ENCODE measurements around the gene BSG. TPM values are rescaled to one million over a fixed set of nuclear protein-coding genes. Genes with fewer than 3 reads are reported as not detected.

The BSG gene
- total and polyA plus RNA-seq, 4 donors: 80.4 to 367 (median 149) TPM

DNA sequence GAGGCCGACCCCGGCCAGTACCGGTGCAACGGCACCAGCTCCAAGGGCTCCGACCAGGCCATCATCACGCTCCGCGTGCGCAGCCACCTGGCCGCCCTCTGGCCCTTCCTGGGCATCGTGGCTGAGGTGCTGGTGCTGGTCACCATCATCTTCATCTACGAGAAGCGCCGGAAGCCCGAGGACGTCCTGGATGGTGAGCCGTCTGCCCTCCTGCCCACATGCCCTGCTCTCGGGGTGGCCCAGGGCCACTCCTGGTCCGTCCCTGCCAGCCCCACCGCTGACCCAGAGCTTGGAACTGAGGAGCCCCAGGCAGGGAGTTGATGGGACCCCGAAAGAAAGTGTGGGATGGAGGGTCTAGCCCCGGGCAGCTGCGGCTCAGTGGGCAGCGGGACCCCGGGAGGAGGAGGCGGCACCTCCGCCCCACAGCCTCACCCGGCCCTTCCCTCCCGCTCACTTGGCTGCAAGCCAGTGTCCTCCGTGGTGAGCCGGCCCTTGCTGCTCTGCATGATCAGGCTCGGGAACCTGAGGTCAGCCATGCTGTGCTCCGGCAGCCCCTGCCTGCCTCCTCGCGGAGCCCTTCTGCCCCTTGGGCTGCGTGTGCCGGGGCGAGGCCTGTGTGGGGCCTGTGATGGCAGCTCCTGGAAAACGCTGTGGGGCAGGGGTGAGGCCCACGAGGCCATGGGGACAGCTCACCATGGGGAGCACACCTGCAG, 9.2 kb downstream of the BSG start:
- Histone ChIP-seq H3K36me3 (ENCODE audit: control insufficient read depth in 4 of 4, insufficient read depth in 3 of 4, low read depth in 1 of 4, low read length in 3 of 4) (peaks cover 9 to 24% (median 13%) of the 10 kb centered on the region in 4 donors), H3K27me3 (ENCODE audit: control insufficient read depth in 4 of 4, insufficient read depth in 4 of 4, low read length in 3 of 4) (no peaks in the 10 kb centered on the region), H3K4me3 (ENCODE audit: low read depth in 1 of 3, low read length in 3 of 3) (no peak overlapping the region), H3K9ac (ENCODE audit: low read depth in 1 of 2, low read length in 2 of 2) (no peak overlapping the region), H3K9me3 (ENCODE audit: control insufficient read depth in 4 of 4, low read length in 3 of 4) (no peaks in the 10 kb centered on the region), H3K27ac (ENCODE audit: low read depth in 1 of 2, low read length in 2 of 2) (no peak overlapping the region), H3K4me1 (ENCODE audit: control insufficient read depth in 4 of 4, insufficient read depth in 4 of 4, low read length in 3 of 4) (peaks cover 0 to 3% (median 3%) of the 10 kb centered on the region in 4 donors)
- 93% methylated on average over 40 of the region's 40 CpGs for WGBS
- DNase-seq (ENCODE audit: low spot score): no peak
- no peak for TF ChIP-seq TAF1 (conservative IDR thresholded peaks at IDR 0.05)
- no peak for TF ChIP-seq RAD21 (IDR thresholded peaks at IDR 0.05)
- no peak for TF ChIP-seq HNF4A (conservative IDR thresholded peaks at IDR 0.05)
- TF ChIP-seq, protein P1, sequence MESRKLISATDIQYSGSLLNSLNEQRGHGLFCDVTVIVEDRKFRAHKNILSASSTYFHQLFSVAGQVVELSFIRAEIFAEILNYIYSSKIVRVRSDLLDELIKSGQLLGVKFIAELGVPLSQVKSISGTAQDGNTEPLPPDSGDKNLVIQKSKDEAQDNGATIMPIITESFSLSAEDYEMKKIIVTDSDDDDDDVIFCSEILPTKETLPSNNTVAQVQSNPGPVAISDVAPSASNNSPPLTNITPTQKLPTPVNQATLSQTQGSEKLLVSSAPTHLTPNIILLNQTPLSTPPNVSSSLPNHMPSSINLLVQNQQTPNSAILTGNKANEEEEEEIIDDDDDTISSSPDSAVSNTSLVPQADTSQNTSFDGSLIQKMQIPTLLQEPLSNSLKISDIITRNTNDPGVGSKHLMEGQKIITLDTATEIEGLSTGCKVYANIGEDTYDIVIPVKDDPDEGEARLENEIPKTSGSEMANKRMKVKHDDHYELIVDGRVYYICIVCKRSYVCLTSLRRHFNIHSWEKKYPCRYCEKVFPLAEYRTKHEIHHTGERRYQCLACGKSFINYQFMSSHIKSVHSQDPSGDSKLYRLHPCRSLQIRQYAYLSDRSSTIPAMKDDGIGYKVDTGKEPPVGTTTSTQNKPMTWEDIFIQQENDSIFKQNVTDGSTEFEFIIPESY (IDR thresholded peaks at IDR 0.05): no peak
- TF ChIP-seq, protein P2, sequence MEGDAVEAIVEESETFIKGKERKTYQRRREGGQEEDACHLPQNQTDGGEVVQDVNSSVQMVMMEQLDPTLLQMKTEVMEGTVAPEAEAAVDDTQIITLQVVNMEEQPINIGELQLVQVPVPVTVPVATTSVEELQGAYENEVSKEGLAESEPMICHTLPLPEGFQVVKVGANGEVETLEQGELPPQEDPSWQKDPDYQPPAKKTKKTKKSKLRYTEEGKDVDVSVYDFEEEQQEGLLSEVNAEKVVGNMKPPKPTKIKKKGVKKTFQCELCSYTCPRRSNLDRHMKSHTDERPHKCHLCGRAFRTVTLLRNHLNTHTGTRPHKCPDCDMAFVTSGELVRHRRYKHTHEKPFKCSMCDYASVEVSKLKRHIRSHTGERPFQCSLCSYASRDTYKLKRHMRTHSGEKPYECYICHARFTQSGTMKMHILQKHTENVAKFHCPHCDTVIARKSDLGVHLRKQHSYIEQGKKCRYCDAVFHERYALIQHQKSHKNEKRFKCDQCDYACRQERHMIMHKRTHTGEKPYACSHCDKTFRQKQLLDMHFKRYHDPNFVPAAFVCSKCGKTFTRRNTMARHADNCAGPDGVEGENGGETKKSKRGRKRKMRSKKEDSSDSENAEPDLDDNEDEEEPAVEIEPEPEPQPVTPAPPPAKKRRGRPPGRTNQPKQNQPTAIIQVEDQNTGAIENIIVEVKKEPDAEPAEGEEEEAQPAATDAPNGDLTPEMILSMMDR (IDR thresholded peaks at IDR 0.05; ENCODE audit: low read depth, low read length, missing input control): no peak
- no peak for TF ChIP-seq YY1 (IDR thresholded peaks at IDR 0.05)

DNA sequence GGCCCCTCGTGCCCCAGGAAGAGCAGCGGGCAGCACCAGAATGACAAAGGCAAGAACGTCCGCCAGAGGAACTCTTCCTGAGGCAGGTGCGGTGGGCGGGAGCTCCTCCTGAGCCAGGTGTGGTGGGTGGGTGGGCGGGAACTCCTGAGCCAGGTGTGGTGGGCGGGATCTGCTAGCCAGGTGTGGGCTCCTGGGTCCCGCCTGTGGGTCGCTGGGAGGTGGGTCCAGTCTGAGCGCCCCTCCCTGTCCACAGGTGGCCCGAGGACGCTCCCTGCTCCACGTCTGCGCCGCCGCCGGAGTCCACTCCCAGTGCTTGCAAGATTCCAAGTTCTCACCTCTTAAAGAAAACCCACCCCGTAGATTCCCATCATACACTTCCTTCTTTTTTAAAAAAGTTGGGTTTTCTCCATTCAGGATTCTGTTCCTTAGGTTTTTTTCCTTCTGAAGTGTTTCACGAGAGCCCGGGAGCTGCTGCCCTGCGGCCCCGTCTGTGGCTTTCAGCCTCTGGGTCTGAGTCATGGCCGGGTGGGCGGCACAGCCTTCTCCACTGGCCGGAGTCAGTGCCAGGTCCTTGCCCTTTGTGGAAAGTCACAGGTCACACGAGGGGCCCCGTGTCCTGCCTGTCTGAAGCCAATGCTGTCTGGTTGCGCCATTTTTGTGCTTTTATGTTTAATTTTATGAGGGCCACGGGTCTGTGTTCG, 10.3 kb downstream of the BSG start:
- DNase-seq (ENCODE audit: low spot score): no peak
- 83% methylated on average over 31 of the region's 31 CpGs for WGBS
- Histone ChIP-seq H3K9me3 (ENCODE audit: control insufficient read depth in 4 of 4, low read length in 3 of 4) (no peaks in the 10 kb centered on the region), H3K27me3 (ENCODE audit: control insufficient read depth in 4 of 4, insufficient read depth in 4 of 4, low read length in 3 of 4) (no peaks in the 10 kb centered on the region), H3K36me3 (ENCODE audit: control insufficient read depth in 4 of 4, insufficient read depth in 3 of 4, low read depth in 1 of 4, low read length in 3 of 4) (peaks cover 9 to 24% (median 13%) of the 10 kb centered on the region in 4 donors), H3K27ac (ENCODE audit: low read depth in 1 of 2, low read length in 2 of 2) (no peak overlapping the region), H3K9ac (ENCODE audit: low read depth in 1 of 2, low read length in 2 of 2) (no peak overlapping the region), H3K4me3 (ENCODE audit: low read depth in 1 of 3, low read length in 3 of 3) (no peak overlapping the region), H3K4me1 (ENCODE audit: control insufficient read depth in 4 of 4, insufficient read depth in 4 of 4, low read length in 3 of 4) (no peaks in the 10 kb centered on the region)
- no peak for TF ChIP-seq SP1 (IDR thresholded peaks at IDR 0.05)
- no peak for TF ChIP-seq TAF1 (conservative IDR thresholded peaks at IDR 0.05)
- TF ChIP-seq, protein P3, sequence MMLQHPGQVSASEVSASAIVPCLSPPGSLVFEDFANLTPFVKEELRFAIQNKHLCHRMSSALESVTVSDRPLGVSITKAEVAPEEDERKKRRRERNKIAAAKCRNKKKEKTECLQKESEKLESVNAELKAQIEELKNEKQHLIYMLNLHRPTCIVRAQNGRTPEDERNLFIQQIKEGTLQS (IDR thresholded peaks at IDR 0.05): no peak
- TF ChIP-seq, protein P4, sequence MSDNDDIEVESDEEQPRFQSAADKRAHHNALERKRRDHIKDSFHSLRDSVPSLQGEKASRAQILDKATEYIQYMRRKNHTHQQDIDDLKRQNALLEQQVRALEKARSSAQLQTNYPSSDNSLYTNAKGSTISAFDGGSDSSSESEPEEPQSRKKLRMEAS (IDR thresholded peaks at IDR 0.05): no peak
- TF ChIP-seq, protein P2 (IDR thresholded peaks at IDR 0.05; ENCODE audit: low read depth, low read length, missing input control): no peak
- TF ChIP-seq HNF4A (conservative IDR thresholded peaks at IDR 0.05): no peak
- no peak for TF ChIP-seq FOXA2 (IDR thresholded peaks at IDR 0.05)
- TF ChIP-seq, protein P1 (IDR thresholded peaks at IDR 0.05): no peak
- TF ChIP-seq JUND (IDR thresholded peaks at IDR 0.05): no peak
- no peak for TF ChIP-seq RXRA (IDR thresholded peaks at IDR 0.05)
- no peak for TF ChIP-seq NR2F2 (IDR thresholded peaks at IDR 0.05)
